ENCODE results near the gene ENTPD1. TPM values are rescaled to one million over a fixed set of nuclear protein-coding genes. Genes with fewer than 3 reads are reported as not detected.
"Not testable (repeated sequence)": the region's sequence is repeated elsewhere in the genome, so short reads cannot be mapped to it uniquely, and the experiment has no call there.

The ENTPD1 gene
- total RNA-seq, 1 experiment from 2014 or later: 0.03 TPM

DNA sequence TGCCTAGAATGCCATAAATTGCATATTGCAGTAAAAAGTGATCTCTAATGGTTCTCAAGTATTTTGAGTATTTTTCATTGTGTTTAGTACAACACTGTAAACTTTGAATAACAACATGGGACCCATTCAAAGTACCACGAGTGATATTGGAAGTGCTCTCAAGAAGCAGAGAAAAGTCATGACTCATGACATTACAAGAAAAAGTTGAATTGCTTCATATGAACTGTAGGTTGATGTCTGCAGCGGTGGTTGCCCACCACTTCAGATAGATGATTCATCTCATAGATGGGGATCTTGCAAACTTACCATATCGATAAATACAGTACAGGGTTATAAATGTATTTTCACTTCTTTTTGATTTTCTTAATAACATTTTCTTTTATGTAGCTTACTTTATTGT, 33.9 kb downstream of the ENTPD1 start:
- no peak for DNase-seq (ENCODE audit: low read depth)
- in situ Hi-C loops (cut with HindIII; ENCODE audit: low pct_unique_long_range_greater_than_20kb, low sequenced_read_pairs): no loop called here

DNA sequence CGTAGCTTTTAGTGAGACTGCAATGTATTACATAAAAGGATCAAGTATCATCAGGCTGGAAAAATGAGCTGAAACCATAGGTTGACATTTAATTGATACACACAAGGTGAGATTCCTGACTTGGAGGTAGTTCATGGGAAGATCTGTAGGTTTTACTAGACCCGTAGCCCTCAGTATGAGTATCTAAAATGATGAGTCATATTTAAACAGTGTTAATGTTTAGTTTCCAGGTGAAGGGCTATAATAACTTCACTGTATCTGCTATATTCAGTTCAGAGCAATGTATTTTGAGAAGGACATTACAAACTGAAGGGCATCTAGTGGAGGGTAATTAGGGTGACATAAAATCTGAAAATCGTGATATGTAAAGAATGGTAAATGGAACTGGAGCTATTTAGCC, 35.0 kb downstream of the ENTPD1 start:
- in situ Hi-C loops (cut with HindIII; ENCODE audit: low pct_unique_long_range_greater_than_20kb, low sequenced_read_pairs): no loop called here
- DNase-seq (ENCODE audit: low read depth): peak; percentile 32

DNA sequence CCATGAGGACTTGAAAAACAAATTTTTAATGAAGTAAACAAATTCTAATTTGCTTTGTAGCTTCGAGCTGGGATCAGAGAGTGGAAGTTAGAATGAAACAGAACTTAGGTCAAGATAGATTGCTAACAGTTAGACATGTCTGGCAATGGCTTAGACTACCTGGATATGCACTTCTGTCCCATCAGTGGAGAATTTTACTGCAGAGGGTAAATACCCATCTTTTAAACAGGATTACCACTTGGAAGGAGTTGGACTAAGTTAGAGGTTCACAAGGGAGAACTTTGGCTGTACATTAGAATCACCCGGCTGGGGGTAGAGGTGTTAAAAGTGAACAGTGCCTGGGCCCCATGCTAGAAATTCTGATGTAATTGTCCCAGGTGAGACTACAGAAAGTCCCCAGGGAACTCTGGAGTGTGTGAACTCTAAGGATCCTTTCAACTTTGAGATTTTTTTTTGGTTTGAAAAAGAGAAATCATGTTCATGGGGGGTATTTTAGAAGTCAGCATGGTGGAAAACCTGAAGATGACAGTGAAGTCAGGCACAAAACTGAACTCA, 35.5 kb downstream of the ENTPD1 start:
- no peak for DNase-seq (ENCODE audit: low read depth)
- in situ Hi-C loops (cut with HindIII; ENCODE audit: low pct_unique_long_range_greater_than_20kb, low sequenced_read_pairs): no loop called here

DNA sequence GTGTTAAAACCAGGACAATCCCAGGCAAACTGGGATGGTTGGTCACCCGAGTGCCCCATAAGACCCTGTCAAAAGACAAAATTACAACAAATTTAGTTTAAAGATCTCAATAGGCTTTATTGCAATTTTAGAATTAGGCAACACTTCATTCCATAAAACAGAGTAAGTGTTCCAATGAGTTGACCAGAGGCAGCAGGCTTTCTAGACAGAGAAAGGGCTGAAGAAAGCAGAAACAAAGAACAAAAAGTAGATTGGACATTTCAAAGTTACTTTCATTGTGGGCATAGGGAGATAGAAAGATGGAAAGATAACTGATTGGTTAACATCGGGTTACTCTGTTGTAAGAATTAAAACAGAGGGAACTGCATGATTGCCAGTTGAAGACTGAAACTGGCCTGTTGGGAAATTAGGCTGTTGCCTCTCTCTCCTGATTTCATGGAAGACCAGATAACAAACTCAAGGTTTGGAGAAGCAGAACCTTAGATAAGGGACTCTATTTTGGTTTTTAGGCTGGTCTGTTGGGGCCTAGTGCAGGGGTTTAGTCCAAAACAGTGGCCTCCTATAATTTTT, 36.3 kb downstream of the ENTPD1 start:
- in situ Hi-C loops (cut with HindIII; ENCODE audit: low pct_unique_long_range_greater_than_20kb, low sequenced_read_pairs): no loop called here
- no peak for DNase-seq (ENCODE audit: low read depth)

DNA sequence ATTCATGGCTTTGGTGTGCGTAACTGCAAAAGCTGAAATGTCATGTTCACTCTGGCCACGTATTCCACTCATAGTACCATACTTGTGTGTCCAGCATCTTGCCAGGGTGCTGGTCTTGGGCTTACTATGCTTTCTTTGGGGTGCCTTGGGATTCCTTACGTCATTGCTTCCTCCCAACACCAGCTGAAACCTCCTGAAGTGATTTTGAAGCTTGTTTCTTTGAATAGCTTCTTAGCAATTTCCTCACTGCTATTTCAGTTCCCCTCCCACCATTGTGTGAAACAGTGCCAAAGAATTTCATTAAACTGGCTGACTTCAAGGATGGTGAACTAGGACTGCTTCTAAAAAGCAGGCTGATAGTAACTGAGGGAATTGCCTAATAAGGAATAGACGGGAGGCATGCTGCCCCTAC, 36.9 kb downstream of the ENTPD1 start:
- in situ Hi-C loops (cut with HindIII; ENCODE audit: low pct_unique_long_range_greater_than_20kb, low sequenced_read_pairs): no loop called here
- no peak for DNase-seq (ENCODE audit: low read depth)

DNA sequence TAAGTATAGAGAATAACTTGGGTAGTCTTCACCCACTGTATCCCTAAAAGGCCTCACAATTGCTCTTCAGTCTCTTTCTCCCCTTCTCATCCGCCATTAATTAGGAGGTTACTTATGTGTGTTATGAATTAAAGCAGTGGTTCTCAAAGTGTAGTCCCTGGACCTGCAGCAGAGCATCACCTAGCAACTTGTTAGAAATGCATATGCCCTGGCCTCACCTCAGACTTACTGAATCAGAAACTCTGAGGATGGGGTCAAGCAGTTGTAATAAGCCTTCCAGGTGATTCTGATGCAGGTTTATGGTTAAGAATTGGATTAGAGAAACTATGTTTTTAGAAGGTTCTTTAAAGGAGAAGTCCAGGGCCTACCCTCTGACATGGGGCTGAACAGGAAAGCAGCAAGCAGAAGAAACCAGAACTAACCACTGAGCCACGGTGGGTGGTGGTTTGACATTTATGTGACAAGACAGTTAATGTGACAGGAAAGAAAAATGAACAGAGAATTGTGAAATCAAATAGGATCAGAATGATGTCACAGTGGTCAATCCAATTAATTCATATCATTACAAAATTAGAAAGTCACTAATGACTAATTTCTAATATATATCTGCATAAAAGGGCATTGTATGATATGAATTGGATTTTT, 37.6 kb downstream of the ENTPD1 start:
- in situ Hi-C loops (cut with HindIII; ENCODE audit: low pct_unique_long_range_greater_than_20kb, low sequenced_read_pairs): no loop called here
- no peak for DNase-seq (ENCODE audit: low read depth)

DNA sequence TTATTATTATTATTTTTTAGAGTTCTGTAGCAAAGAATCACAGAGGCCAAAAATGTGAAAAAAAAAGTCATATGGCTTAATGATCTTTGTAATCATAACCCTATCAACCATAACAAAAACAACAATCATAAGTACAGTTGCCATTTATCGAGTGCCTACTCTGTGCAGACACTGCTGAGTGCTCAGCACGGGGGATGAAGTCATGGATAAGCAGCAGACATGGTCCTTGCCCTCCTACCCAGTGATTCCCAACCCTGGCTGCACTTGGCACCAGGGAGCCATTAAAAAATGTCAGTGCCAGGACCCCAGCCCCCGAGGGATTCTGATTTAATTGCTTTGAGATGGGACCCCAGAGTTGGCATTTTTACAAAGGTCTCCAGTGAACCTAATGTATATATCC, 38.2 kb downstream of the ENTPD1 start:
- in situ Hi-C loops (cut with HindIII; ENCODE audit: low pct_unique_long_range_greater_than_20kb, low sequenced_read_pairs): no loop called here
- peak; percentile 24 for DNase-seq (ENCODE audit: low read depth)

DNA sequence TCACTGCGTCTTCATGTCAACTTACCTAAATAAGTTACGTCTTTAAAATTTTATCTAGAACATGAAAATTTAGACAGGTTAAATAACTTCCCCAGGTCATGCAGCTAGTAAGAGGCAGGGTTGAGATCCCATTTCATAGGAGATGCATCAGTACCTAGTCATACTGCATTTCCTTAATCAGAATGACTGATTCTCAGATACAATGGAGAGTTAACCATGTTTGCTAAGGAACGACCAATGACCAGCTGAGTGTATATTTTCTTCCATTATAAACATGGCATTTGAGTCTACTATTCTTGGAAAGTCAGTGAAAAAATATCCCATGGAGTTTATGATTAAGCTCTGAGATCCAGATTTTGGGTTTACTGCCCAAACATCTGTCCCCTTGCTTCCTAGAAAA, 39.6 kb downstream of the ENTPD1 start:
- no peak for DNase-seq (ENCODE audit: low read depth)
- in situ Hi-C loops (cut with HindIII; ENCODE audit: low pct_unique_long_range_greater_than_20kb, low sequenced_read_pairs): no loop called here

DNA sequence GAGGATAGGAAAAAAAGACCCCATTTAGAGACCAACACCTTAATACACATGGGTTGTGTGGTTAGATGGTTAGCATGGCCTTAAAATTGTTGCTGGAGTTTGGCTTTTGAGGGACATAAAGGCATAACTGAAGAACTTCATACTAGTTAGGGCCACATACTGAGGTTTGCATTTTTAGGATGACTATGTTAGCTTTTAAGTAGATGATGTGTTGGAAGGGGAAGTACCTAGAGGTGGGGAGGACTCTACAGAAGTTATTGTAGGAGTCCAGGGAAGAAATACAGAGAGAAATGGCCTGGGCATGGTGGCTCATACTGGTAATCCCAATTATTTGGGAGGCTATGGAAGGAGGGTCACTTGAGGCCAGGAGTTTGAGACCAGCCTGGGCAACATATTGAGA, 40.5 kb downstream of the ENTPD1 start:
- DNase-seq (ENCODE audit: low read depth): no peak

DNA sequence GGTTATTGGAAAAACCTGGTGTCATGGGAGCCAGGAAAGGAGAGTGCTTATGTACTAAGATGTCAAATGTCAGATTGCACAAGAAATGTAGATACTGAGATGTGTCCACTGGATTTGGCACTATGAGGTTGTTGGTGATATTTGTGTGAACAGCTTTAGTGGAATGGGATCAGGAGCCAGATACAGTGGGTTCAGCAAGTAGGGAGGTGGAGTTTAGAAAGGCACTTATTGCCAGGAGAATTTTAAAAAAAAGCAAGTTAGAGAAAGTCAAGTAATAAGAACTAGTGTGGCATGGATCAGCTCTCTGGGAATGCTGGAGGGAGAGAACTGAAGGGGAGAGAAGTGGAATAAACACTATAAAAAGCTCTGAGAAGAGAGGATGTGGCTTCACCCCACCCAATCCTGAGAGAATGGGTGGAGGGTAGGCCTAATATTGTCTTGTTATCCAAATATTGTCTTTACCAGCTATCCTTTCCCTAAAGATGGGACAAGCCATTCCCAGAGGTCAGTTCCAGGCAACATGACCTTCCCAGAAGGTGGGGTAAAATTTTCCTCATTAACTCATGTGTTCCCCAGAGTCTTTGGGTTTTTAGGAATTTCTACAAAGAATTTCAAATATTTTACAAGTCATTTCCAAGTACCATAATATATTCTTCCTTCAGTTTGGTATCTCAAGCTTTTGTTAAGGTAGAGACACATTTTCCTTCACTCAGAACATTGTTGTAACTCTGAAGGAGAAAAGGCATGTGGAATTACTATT, 42.3 kb downstream of the ENTPD1 start:
- no peak for DNase-seq (ENCODE audit: low read depth)
- in situ Hi-C loops (cut with HindIII; ENCODE audit: low pct_unique_long_range_greater_than_20kb, low sequenced_read_pairs): no loop called here

More for the DNA sequence above, 40.5 kb downstream of the ENTPD1 start:
- in situ Hi-C loops (cut with HindIII; ENCODE audit: low pct_unique_long_range_greater_than_20kb, low sequenced_read_pairs): no loop called here

DNA sequence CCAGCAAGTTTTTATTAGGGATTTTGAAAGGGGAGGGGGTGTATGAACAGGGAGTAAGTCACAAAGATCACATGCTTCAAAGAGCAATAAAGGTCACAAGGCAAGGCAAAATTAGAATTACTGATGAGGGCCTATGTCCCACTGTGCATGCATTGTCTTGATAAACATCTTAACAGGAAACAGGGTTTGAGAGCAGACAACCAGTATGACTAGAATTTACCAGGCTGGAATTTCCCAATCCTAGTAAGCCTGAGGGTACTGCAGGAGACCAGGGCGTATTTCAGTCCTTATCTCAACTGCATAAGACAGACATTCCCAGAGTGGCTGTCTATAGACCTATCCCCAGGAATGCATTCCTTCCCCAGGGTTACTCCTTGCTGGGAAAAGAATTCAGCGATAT, 44.3 kb downstream of the ENTPD1 start:
- in situ Hi-C loops (cut with HindIII; ENCODE audit: low pct_unique_long_range_greater_than_20kb, low sequenced_read_pairs); DNase-seq (ENCODE audit: low read depth): not testable (repeated sequence)

DNA sequence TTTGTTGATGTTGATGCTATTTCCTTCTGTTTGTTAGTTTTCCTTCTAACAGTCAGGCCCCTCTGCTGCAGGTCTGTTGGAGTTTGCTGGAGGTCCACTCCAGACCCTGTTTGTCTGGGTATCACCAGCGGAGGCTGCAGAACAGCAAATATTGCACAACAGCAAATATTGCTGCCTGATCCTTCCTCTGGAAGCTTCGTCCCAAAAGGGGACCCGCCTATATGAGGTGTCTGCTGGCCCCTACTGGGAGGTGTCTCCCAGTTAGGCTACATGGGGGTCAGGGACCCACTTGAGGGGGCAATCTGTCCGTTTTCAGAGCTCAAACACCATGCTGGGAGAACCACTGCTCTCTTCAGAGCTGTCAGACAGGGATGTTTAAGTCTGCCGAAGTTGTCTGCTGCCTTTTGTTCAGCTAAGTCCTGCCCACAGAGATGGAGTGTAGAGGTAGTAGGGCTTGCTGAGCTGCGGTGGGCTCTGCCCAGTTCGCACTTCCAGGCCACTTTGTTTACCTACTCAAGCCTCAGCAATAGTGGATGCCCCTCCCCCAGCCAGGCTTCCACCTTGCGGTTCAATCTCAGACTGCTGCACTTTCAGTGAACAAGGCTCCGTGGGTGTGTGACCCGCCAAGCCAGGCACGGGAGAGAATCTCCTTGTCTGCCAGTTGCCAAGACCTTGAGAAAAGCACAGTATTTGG, 50.9 kb downstream of the ENTPD1 start:
- DNase-seq (ENCODE audit: low read depth); in situ Hi-C loops (cut with HindIII; ENCODE audit: low pct_unique_long_range_greater_than_20kb, low sequenced_read_pairs): not testable (repeated sequence)

DNA sequence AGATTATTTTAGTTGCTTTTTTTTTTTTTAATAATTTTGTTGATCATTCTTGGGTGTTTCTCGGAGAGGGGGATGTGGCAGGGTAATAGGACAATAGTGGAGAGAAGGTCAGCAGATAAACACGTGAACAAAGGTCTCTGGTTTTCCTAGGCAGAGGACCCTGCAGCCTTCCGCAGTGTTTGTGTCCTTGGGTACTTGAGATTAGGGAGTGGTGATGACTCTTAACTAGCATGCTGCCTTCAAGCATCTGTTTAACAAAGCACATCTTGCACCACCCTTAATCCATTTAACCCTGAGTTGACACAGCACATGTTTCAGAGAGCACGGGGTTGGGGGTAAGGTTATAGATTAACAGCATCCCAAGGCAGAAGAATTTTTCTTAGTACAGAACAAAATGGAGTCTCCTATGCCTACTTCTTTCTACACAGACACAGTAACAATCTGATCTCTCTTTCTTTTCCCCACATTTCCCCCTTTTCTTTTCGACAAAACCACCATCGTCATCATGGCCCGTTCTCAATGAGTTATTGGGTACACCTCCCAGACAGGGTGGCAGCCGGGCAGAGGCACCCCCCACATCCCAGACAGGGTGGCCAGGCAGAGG, 52.8 kb downstream of the ENTPD1 start:
- DNase-seq (ENCODE audit: low read depth); in situ Hi-C loops (cut with HindIII; ENCODE audit: low pct_unique_long_range_greater_than_20kb, low sequenced_read_pairs): not testable (repeated sequence)

DNA sequence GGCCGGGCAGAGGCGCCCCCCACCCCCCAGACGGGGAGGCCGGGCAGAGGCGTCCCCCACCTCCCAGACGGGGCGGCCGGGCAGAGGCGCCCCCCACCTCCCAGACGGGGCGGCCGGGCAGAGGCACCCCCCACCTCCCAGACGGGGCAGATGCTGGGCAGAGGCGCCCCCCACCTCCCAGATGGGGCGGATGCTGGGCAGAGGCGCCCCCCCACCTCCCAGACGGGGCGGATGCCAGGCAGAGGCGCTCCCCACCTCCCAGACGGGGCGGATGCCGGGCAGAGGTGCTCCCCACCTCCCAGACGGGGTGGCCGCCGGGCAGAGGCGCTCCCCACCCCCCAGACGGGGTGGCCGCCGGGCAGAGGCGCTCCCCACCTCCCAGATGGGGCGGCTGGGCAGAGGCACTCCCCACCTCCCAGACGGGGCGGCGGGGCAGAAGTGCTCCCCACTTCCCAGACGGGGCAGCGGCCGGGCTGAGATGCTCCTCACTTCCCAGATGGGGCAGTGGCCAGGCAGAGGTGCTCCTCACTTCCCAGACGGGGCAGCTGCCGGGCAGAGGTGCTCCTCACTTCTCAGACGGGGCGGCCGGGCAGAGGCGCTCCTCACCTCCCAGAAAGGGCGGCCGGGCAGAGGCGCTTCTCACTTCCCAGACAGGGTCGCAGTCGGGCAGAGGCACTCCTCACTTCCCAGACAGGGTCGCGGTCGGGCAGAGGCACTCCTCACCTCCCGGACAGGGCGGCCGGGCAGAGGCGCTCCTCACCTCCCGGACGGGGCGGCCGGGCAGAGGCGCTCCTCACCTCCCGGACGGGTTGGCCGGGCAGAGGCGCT, 53.6 kb downstream of the ENTPD1 start:
- in situ Hi-C loops (cut with HindIII; ENCODE audit: low pct_unique_long_range_greater_than_20kb, low sequenced_read_pairs): no loop called here

DNA sequence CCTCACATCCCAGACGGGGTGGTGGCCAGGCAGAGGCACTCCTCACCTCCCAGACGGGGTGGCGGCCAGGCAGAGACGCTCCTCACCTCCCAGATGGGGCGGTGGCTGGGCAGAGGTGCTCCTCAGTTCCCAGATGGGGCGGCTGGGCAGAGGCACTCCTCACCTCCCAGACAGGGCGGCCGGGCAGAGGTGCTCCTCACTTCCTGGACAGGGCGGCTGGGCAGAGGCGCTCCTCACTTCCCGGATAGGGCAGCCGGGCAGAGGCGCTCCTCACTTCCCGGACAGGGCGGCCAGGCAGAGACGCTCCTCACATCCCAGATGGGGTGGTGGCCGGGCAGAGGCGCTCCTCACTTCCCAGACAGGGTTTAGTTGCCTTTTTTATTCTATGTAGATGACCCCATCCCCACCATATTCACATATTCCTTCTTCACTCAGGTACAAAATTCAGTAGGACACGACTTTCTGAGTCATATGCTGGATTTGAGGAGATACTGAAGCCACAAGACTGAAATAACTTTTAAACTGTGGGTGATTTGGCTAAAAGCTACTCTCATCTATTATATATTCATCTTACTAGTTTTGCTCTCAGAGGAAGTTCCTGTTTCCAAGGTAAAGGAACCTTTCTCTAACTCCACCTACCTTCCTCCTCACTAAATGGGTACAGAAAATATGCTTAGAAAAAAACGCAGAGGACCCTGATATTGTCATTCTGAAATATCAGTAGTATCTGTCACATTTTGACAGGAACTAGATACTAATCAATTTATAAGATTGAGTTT, 54.4 kb downstream of the ENTPD1 start:
- in situ Hi-C loops (cut with HindIII; ENCODE audit: low pct_unique_long_range_greater_than_20kb, low sequenced_read_pairs): no loop called here
- DNase-seq (ENCODE audit: low read depth): no peak

More for the DNA sequence above, 53.6 kb downstream of the ENTPD1 start:
- DNase-seq (ENCODE audit: low read depth): no peak

DNA sequence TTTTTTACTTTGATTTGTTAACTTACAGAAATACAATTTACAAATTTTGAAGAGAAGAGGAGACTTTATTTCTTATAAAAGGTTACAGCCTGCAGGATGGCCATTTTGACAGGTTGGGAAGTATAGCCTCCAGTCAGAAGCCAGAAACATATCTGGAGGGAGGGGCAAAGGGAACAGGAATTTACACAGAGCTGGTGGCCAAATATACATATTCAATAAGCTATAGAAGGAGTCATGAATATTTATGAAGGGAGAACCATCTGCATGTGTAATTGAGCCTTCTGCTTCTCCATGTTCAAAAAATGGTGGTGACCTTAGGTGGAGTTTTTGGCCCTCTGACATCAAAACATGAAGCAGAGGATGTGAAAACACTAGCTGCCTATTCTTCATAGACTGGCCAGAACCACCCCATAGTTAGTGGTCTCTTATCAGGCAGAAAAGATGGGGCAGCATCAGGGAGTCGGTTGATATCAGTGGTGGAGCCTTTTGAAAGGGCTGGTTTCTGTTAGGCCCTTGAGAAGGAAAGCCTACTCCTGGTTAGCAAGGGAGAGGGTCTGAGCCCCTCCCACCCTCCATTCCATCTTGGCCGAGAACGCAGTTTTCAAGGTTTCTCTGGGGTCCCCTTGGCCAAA, 57.2 kb downstream of the ENTPD1 start:
- in situ Hi-C loops (cut with HindIII; ENCODE audit: low pct_unique_long_range_greater_than_20kb, low sequenced_read_pairs): no loop called here
- DNase-seq (ENCODE audit: low read depth): no peak
